ENCODE data around the gene GREB1L. TPM values are rescaled to one million over a fixed set of nuclear protein-coding genes. Genes with fewer than 3 reads are reported as not detected.
"Not testable (repeated sequence)": the region's sequence is repeated elsewhere in the genome, so short reads cannot be mapped to it uniquely, and the experiment has no call there.

GREB1L gene
- total RNA-seq, 2 experiments from 2014 or later, result not detected

DNA sequence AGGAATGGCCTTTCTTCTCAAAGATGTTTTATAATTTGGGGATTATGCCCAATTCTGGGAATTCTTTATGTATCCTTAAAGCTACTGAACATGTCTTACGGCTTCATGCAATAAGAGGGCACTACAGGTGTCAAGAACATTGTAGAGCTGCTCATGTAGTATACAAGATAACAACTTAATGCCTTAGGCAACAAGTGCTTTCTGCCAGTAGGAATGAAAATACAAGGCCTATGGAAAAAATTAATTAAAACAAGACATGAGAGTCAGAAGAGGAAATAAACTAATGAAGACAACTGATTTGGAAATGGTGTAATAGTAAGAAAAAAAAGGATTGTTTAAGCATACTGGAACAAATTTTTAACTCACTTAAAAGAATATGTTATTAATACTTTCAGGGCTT lies 27.3 kb downstream of the GREB1L start:
- no peak overlapping the region for H3K27ac Mint-ChIP-seq
- H3K27me3 Mint-ChIP-seq, result peaks cover 1% of the 10 kb centered on the region
- ChIA-PET POLR2A (no interaction called here), CTCF (no interaction called here)
- H3K4me1 Mint-ChIP-seq (ENCODE audit: low read depth), result no peaks in the 10 kb centered on the region
- no peak for DNase-seq
- intact Hi-C loops (cut with micrococcal nuclease), result no loop called here
- no peak overlapping the region for H3K4me3 Mint-ChIP-seq
- no peaks in the 10 kb centered on the region for H3K36me3 Mint-ChIP-seq
- no peaks in the 10 kb centered on the region for H3K9me3 Mint-ChIP-seq

DNA sequence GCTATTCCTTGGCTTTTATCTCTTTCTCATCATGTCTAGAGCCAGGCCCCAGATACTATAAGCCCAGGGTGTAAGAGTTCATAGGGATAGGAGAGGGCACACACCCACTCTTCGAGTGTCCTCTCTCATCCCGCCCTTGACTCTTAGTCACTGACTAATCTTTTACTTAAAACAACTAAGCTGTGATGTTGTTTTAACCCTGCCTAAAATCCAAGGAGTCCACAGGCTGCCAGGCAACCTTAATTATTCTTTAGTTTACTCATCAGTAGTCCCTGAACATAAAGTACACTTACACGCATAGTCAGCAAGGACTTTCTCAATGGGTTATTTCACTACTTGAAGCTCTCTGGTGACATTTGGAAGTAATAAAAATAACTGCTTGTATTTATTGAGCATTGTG lies 28.4 kb downstream of the GREB1L start:
- Mint-ChIP-seq H3K36me3 (no peaks in the 10 kb centered on the region), H3K4me1 (ENCODE audit: low read depth) (no peaks in the 10 kb centered on the region), H3K27me3 (peaks cover 1% of the 10 kb centered on the region), H3K9me3 (no peaks in the 10 kb centered on the region), H3K27ac (no peak overlapping the region), H3K4me3 (no peak overlapping the region)
- ChIA-PET POLR2A (no interaction called here), CTCF (no interaction called here)
- no peak for DNase-seq
- intact Hi-C loops (cut with micrococcal nuclease), result no loop called here

DNA sequence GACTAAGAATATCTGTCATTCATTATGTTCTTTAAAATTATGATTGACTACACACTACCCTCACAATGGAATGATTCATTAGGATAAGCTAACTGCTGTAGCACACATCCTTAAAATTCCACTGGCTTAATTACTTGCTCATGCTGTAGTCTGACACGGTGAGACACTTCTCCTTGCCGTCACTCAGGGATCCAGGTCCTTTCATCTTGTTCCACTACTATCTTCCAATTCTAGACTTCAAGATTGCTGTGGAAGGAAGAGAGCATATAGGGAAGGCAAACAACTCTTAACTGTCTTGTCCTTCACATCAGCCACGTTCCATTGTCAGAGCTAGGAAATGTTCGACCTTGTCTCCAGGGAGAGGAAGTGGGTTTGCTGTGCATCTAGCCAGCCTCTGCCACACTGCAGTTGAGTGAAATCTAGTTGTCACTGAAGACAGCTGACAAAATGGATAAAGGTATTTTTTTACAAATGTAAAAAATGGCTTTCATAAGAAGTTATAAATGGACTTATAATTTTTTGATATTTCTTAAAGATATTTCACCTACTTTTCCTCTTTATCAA lies 30.1 kb downstream of the GREB1L start:
- Mint-ChIP-seq H3K9me3 (no peaks in the 10 kb centered on the region), H3K4me3 (no peak overlapping the region), H3K27ac (no peak overlapping the region), H3K4me1 (ENCODE audit: low read depth) (no peaks in the 10 kb centered on the region), H3K27me3 (peaks cover 1% of the 10 kb centered on the region), H3K36me3 (no peaks in the 10 kb centered on the region)
- ChIA-PET POLR2A (no interaction called here), CTCF (no interaction called here)
- intact Hi-C loops (cut with micrococcal nuclease), result no loop called here
- no peak for DNase-seq

DNA sequence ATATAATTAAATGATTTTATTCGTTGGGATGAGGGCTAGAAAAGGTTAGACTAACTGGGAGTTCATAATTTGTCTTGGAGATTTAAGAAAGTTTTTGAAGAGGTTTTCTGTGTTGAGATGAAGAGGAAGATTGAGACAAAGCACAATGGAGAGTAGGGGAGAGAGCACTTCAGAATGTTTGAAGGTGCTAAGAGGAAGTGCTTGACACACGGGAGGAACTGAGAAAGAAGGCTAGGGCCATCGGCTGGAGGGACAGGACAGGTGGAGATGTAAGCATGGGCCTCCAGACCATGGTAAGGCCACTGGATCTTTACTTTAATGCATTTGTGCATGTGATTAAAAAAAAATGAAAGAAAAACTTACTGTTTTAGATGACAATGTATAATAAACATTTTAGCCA lies 31.5 kb downstream of the GREB1L start:
- intact Hi-C loops (cut with micrococcal nuclease), result no loop called here
- H3K4me3 Mint-ChIP-seq, result no peak overlapping the region
- no peak for DNase-seq
- no peaks in the 10 kb centered on the region for H3K9me3 Mint-ChIP-seq
- H3K27ac Mint-ChIP-seq, result no peak overlapping the region
- POLR2A ChIA-PET, result no interaction called here
- CTCF ChIA-PET, result no interaction called here
- H3K27me3 Mint-ChIP-seq, result no peaks in the 10 kb centered on the region
- H3K36me3 Mint-ChIP-seq, result no peaks in the 10 kb centered on the region
- no peaks in the 10 kb centered on the region for H3K4me1 Mint-ChIP-seq (ENCODE audit: low read depth)

DNA sequence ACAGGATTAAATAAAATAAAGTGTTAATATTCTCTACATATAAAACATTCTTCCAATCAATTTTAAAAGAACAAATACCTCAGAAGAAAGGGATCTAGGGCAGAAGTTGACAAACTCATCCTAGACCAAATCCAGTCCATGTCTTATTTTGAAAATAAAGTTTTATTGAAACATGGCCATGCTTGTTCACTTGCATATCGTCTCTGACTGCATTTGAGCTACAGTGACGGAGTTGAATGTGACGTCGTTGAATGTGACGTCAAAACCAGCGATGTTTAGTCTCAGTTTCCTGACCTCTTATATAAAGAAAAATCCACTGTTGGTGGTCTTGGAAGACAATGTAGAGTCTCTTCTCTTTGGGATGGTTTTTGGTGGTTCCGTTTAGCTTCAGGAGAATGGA lies 33.6 kb downstream of the GREB1L start:
- H3K4me1 Mint-ChIP-seq (ENCODE audit: low read depth), result no peaks in the 10 kb centered on the region
- no peak overlapping the region for H3K27ac Mint-ChIP-seq
- no peaks in the 10 kb centered on the region for H3K27me3 Mint-ChIP-seq
- CTCF ChIA-PET, result interaction anchor here (0.7 kb wide), 1 partner anchor 50 kb away, joined by 3 read pairs; no protein-coding TSS in a partner anchor
- intact Hi-C loops (cut with micrococcal nuclease), result no loop called here
- H3K36me3 Mint-ChIP-seq, result no peaks in the 10 kb centered on the region
- no peak for DNase-seq
- POLR2A ChIA-PET, result no interaction called here
- H3K4me3 Mint-ChIP-seq, result no peak overlapping the region
- no peaks in the 10 kb centered on the region for H3K9me3 Mint-ChIP-seq

DNA sequence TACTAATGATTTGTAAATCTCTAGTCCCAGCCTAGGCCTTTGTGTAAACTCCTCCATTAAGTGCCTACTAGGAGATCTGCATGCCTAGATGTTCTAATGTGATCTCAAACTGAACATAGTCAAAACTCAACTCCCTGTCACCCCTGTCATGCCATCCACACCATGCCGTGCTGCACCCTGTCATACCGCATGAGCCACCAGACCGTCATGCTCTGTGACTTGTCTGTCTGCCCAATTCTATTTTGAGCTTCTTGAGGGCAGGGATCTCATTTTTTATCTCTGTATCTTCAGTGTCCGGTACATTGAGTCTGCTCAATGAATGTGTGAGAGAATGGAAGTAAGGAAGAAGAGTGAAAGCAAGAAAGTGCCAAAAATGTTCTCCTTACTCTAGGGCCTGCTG lies 35.5 kb downstream of the GREB1L start:
- Mint-ChIP-seq H3K36me3 (no peaks in the 10 kb centered on the region), H3K27me3 (peaks cover 3% of the 10 kb centered on the region), H3K4me1 (ENCODE audit: low read depth) (no peaks in the 10 kb centered on the region), H3K9me3 (no peaks in the 10 kb centered on the region), H3K27ac (no peak overlapping the region), H3K4me3 (no peak overlapping the region)
- DNase-seq, result no peak
- ChIA-PET POLR2A (no interaction called here), CTCF (no interaction called here)
- intact Hi-C loops (cut with micrococcal nuclease), result no loop called here

DNA sequence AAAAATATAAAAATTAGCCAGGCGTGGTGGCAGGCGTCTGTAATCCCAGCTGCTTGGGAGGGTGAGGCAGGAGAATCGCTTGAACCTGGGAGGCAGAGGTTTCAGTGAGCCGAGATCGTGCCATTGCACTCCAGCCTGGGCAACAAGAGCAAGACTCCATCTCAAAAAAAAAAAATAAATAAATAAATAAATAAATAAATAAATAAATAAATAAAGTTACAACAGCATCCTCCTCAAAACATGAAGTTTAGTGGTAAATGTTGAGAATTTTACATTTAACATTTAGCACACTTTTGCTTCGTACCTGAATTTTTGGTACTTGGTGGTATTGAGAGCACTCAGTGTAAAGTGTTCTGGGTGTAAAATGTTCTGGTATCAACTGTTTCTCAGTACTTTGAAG lies 36.2 kb downstream of the GREB1L start:
- intact Hi-C loops (cut with micrococcal nuclease); H3K9me3 Mint-ChIP-seq; H3K27me3 Mint-ChIP-seq; CTCF ChIA-PET; DNase-seq; H3K27ac Mint-ChIP-seq; POLR2A ChIA-PET; H3K4me3 Mint-ChIP-seq; H3K36me3 Mint-ChIP-seq; H3K4me1 Mint-ChIP-seq (ENCODE audit: low read depth): not testable (repeated sequence)

DNA sequence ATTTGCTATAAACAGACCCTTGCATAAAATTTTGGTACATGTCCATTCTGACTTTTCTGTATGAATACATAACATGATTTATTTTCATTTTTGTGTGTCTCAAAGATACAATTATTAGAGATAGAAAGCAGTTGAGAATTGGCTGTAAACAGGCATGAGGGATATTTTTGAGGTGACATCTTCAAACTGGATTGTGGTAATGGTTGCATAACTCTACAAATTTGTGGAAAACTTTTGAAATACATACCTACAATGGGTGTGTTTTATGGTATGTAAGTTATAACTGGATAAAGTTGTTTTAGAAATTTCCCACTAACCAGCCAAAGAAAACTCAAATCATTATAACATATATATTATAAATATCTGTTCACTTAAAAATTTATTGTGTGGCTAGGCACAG lies 39.6 kb downstream of the GREB1L start:
- H3K27me3 Mint-ChIP-seq, result peaks cover 7% of the 10 kb centered on the region
- no peak overlapping the region for H3K27ac Mint-ChIP-seq
- CTCF ChIA-PET, result no interaction called here
- no peak for DNase-seq
- no peaks in the 10 kb centered on the region for H3K36me3 Mint-ChIP-seq
- POLR2A ChIA-PET, result no interaction called here
- H3K4me3 Mint-ChIP-seq, result no peak overlapping the region
- H3K4me1 Mint-ChIP-seq (ENCODE audit: low read depth), result no peaks in the 10 kb centered on the region
- H3K9me3 Mint-ChIP-seq, result no peaks in the 10 kb centered on the region
- intact Hi-C loops (cut with micrococcal nuclease), result no loop called here

DNA sequence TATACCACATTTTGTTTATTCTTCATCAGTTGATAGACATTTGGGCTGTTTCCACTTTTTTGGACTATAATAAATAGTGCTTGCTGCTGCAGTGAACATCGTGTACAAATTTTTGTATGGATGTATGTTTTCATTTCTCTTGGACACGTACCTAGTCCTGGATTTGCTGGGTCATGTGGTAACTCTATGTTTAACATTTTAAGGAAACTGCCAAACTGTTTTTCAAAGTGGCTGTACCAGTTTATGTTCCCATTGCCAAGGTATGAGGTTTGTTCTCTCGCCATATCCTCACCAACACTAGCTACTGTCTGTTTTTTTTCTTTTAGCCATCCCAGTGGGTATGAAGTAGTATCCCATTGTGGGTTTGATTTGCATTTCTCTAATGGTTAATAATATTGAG lies 42.5 kb downstream of the GREB1L start:
- DNase-seq, result no peak
- ChIA-PET POLR2A (no interaction called here), CTCF (no interaction called here)
- no peaks in the 10 kb centered on the region for H3K36me3 Mint-ChIP-seq
- intact Hi-C loops (cut with micrococcal nuclease), result no loop called here
- H3K4me1 Mint-ChIP-seq (ENCODE audit: low read depth), result no peaks in the 10 kb centered on the region
- peaks cover 9% of the 10 kb centered on the region for H3K27me3 Mint-ChIP-seq
- H3K27ac Mint-ChIP-seq, result no peak overlapping the region
- no peak overlapping the region for H3K4me3 Mint-ChIP-seq
- no peaks in the 10 kb centered on the region for H3K9me3 Mint-ChIP-seq

DNA sequence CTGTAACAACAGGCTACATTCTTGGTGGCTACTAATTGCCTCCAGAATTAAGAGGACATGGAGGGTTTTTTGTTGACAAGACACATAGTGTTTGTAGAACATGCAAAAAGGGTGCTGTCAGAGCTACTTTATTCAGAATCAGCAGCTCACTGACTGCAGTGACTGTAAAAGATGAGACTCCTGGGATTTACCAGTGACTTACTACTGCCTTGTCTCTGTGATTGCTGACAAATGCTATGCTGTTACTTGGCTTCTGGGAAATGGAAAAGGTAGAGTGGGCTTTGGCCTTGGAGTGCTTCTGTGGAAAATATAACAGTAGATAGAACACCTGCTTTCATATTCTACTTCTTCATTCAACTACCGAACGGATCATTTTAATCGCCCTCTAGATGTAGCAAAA lies 47.8 kb downstream of the GREB1L start:
- H3K9me3 Mint-ChIP-seq, result no peaks in the 10 kb centered on the region
- no peak overlapping the region for H3K4me3 Mint-ChIP-seq
- ChIA-PET CTCF (no interaction called here), POLR2A (no interaction called here)
- no peaks in the 10 kb centered on the region for H3K36me3 Mint-ChIP-seq
- no peaks in the 10 kb centered on the region for H3K4me1 Mint-ChIP-seq (ENCODE audit: low read depth)
- no peak overlapping the region for H3K27ac Mint-ChIP-seq
- intact Hi-C loops (cut with micrococcal nuclease), result no loop called here
- DNase-seq, result no peak
- peaks cover 3% of the 10 kb centered on the region for H3K27me3 Mint-ChIP-seq

DNA sequence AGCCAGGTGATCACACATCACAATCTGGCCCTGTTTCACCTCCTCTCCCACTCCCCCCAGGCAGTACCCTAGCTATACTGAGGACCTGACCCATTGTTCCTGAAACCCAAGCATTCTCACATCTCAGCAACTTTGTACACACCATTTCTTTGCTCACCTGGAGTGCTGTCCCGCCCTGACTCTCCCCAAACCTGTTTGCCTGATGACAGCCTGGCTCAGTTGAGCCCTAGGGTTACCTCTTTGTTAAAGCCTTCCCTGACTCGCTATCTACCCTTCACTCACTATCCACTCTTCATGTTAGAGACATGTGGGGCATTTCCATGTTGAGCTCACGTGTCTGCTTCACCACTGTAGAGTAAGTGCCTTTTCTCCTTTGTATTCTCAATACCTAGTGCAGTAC lies 49.1 kb downstream of the GREB1L start:
- H3K9me3 Mint-ChIP-seq, result no peaks in the 10 kb centered on the region

DNA sequence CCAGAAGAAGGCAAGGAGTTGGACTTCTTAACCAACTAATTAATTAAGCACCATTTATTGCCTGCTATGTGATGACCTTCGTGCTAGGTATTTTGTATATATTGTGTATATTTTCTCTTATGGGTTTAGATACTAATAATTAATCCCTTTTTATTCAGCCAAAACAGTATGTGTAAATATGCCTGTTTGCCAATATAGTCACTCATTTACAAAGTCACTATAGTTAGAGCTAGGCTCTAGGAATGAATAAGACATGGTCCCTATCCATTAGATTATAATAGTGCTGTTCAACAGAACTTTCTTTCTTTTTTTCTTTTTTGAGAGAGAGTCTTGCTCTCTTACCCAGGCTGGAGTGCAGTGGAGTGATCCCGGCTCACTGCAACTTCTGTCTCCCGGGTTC lies 51.4 kb downstream of the GREB1L start:
- peaks cover 1% of the 10 kb centered on the region for H3K27me3 Mint-ChIP-seq
- no peaks in the 10 kb centered on the region for H3K4me1 Mint-ChIP-seq (ENCODE audit: low read depth)
- POLR2A ChIA-PET, result no interaction called here
- H3K9me3 Mint-ChIP-seq, result no peaks in the 10 kb centered on the region
- H3K4me3 Mint-ChIP-seq, result no peak overlapping the region
- CTCF ChIA-PET, result no interaction called here
- intact Hi-C loops (cut with micrococcal nuclease), result no loop called here
- no peaks in the 10 kb centered on the region for H3K36me3 Mint-ChIP-seq
- DNase-seq, result no peak
- no peak overlapping the region for H3K27ac Mint-ChIP-seq

More for the DNA sequence above, 49.1 kb downstream of the GREB1L start:
- DNase-seq, result no peak
- Mint-ChIP-seq H3K27ac (no peak overlapping the region), H3K4me3 (no peak overlapping the region), H3K4me1 (ENCODE audit: low read depth) (no peaks in the 10 kb centered on the region), H3K36me3 (no peaks in the 10 kb centered on the region), H3K27me3 (peaks cover 3% of the 10 kb centered on the region)
- CTCF ChIA-PET, result no interaction called here
- intact Hi-C loops (cut with micrococcal nuclease), result no loop called here
- POLR2A ChIA-PET, result no interaction called here

DNA sequence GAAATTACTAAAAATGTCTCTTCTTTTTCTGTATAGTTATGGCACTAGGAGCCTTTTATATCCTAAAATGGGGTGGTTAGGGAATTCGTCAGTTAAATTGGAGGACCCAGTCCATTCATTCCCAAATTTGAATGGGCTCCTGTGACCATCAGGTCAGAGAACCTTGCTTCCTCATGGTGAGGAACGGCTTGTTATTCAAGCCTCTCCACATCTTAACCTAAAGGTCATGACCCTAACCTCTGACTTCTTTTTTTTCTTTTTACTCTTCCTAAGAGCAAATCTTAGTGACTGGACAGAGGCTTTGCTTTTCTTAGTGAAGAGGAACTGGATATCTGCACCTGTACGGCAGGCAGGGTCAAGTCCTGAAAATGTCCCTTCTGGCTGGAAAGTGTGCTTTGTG lies 53.1 kb downstream of the GREB1L start:
- ChIA-PET CTCF (no interaction called here), POLR2A (no interaction called here)
- Mint-ChIP-seq H3K4me3 (no peak overlapping the region), H3K4me1 (ENCODE audit: low read depth) (no peaks in the 10 kb centered on the region), H3K27me3 (peaks cover 1% of the 10 kb centered on the region), H3K36me3 (no peaks in the 10 kb centered on the region), H3K9me3 (no peaks in the 10 kb centered on the region), H3K27ac (no peak overlapping the region)
- intact Hi-C loops (cut with micrococcal nuclease), result no loop called here
- DNase-seq, result no peak

DNA sequence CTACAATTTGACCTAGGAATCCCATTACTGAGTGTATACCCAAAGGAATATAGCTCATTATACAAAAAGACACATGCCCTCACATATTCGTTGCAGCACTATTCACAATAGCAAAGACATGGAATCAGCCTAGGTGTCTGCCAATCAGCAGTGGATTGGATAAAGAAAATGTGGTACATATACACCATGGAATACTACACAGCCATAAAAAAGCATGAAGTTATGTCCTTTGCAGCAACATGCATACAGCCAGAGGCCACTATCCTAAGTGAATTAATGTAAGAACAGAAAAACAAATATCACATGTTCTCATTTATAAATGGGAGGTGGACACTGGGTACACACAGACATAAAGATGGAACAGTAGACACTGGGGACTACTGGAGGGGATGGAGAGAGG lies 54.0 kb downstream of the GREB1L start:
- ChIA-PET CTCF (no interaction called here), POLR2A (no interaction called here)
- Mint-ChIP-seq H3K27ac (no peak overlapping the region), H3K9me3 (no peaks in the 10 kb centered on the region), H3K4me3 (no peak overlapping the region), H3K36me3 (no peaks in the 10 kb centered on the region), H3K4me1 (ENCODE audit: low read depth) (no peaks in the 10 kb centered on the region), H3K27me3 (peaks cover 1% of the 10 kb centered on the region)
- DNase-seq, result no peak
- intact Hi-C loops (cut with micrococcal nuclease), result no loop called here

Measured in activated CD4-positive, alpha-beta memory T cell treated with anti-CD3 and anti-CD28 coated beads for 36 hours (primary cell).